COR-L47 (cell line): ENCODE data around the gene GBX2.

Experiments used
- DNase-seq: peaks from one replicate; lab custom pipeline; 2025; lab: John Stamatoyannopoulos, UW

The GBX2 gene

GRCh38 chr2:236117861-236118269 lies 50.3 kb downstream of the GBX2 start:
- no peak for DNase-seq

- DNase-seq: no peak
These were observed 50.8 kb downstream of the GBX2 start for GRCh38 chr2:236117401-236117800.
